Activated CD4-positive, alpha-beta memory T cell treated with anti-CD3 and anti-CD28 coated beads, Interleukin-2, amount 10 ng/mL, durations not matched to agents 7 days and 5 days (primary cell): ENCODE data around the gene AIPL1. TPM values are rescaled to one million over a fixed set of nuclear protein-coding genes. Genes with fewer than 3 reads are reported as not detected.

Experiments
- CTCF ChIA-PET: fragments of 350-600 bp; sonication (Branson Sonifier 250); formaldehyde crosslinking; loops from one replicate; lab custom pipeline; 2021; ENCODE audit warnings: antibody characterized with exemption, inconsistent platforms; lab: Charles Lee
- POLR2A ChIA-PET: fragments of 350-600 bp; sonication (Branson Sonifier 250); formaldehyde crosslinking; loops from one replicate; lab custom pipeline; 2021; ENCODE audit warnings: antibody characterized with exemption; lab: Charles Lee
- DNase-seq: peaks from one replicate; pipeline ENCODE4 v3.0.0-alpha.2; 2020
- H3K27ac Mint-ChIP-seq: one replicate; pipeline ENCODE4 v1.8.0; 2021; ENCODE audit warnings: mild to moderate bottlenecking, mixed read lengths
- H3K27me3 Mint-ChIP-seq: one replicate; pipeline ENCODE4 v1.8.0; 2021; ENCODE audit warnings: mixed read lengths
- H3K36me3 Mint-ChIP-seq: one replicate; pipeline ENCODE4 v1.8.0; 2021; ENCODE audit warnings: low read depth, mixed read lengths
- H3K4me1 Mint-ChIP-seq: one replicate; pipeline ENCODE4 v1.8.0; 2021; ENCODE audit warnings: mixed read lengths
- H3K4me3 Mint-ChIP-seq: one replicate; pipeline ENCODE4 v1.8.0; 2021; ENCODE audit warnings: mild to moderate bottlenecking, mixed read lengths
- H3K9me3 Mint-ChIP-seq: one replicate; pipeline ENCODE4 v1.8.0; 2021; ENCODE audit warnings: mixed read lengths
- total RNA-seq, 2 experiments: library from RNA; stranded (reverse); gene quantifications; one replicate each; pipeline ENCODE4 v1.2.3, GENCODE V29; 2021

The AIPL1 gene
- total RNA-seq, 2 experiments from 2014 or later, result not detected

- CTCF ChIA-PET, result interaction anchor here (0.6 to 3.2 kb wide), 20 partner anchors 11 to 1285 kb away, joined by 3 to 18 read pairs (median 3); partner anchors contain the start of genes C17orf100 and MED31
- H3K36me3 Mint-ChIP-seq, result no peaks in the 10 kb centered on the region
- no peaks in the 10 kb centered on the region for H3K4me1 Mint-ChIP-seq
- POLR2A ChIA-PET, result no interaction called here
- H3K27ac Mint-ChIP-seq, result no peak overlapping the region
- H3K27me3 Mint-ChIP-seq, result no peaks in the 10 kb centered on the region
- H3K9me3 Mint-ChIP-seq, result no peaks in the 10 kb centered on the region
- peak; percentile 69 for DNase-seq
- no peak overlapping the region for H3K4me3 Mint-ChIP-seq
These were observed 38.3 kb upstream of the AIPL1 start for GRCh38 chr17:6473128-6473767.

GRCh38 chr17:6472517-6472916 is 37.6 kb upstream of the AIPL1 start:
- ChIA-PET CTCF (interaction anchor here (0.6 to 3.2 kb wide), 19 partner anchors 10 to 277 kb away, joined by 3 to 18 read pairs (median 3); partner anchors contain the start of genes C17orf100 and MED31), POLR2A (no interaction called here)
- Mint-ChIP-seq H3K36me3 (no peaks in the 10 kb centered on the region), H3K4me1 (no peaks in the 10 kb centered on the region), H3K27ac (no peak overlapping the region), H3K4me3 (no peak overlapping the region), H3K9me3 (no peaks in the 10 kb centered on the region), H3K27me3 (no peaks in the 10 kb centered on the region)
- no peak for DNase-seq

GRCh38 chr17:6471531-6472465 is 36.9 kb upstream of the AIPL1 start:
- DNase-seq, result no peak

GRCh38 chr17:6470751-6471521 is 36.0 kb upstream of the AIPL1 start:
- Mint-ChIP-seq H3K27me3 (peaks cover 6% of the 10 kb centered on the region), H3K36me3 (no peaks in the 10 kb centered on the region), H3K9me3 (no peaks in the 10 kb centered on the region), H3K4me1 (no peaks in the 10 kb centered on the region), H3K27ac (no peak overlapping the region), H3K4me3 (no peak overlapping the region)
- ChIA-PET CTCF (interaction anchor here (0.6 to 3.2 kb wide), 5 partner anchors 13 to 180 kb away, joined by 3 to 14 read pairs (median 4); partner anchors contain the start of genes C17orf100, KIAA0753 and MED31), POLR2A (no interaction called here)
- no peak for DNase-seq

More at GRCh38 chr17:6471531-6472465, 36.9 kb upstream of the AIPL1 start:
- no peak overlapping the region for H3K4me3 Mint-ChIP-seq
- H3K27me3 Mint-ChIP-seq, result no peaks in the 10 kb centered on the region
- ChIA-PET POLR2A (no interaction called here), CTCF (interaction anchor here (1.1 to 3.2 kb wide), 6 partner anchors 11 to 179 kb away, joined by 3 to 14 read pairs (median 4); partner anchors contain the start of genes C17orf100 and MED31)
- no peak overlapping the region for H3K27ac Mint-ChIP-seq
- H3K36me3 Mint-ChIP-seq, result no peaks in the 10 kb centered on the region
- no peaks in the 10 kb centered on the region for H3K9me3 Mint-ChIP-seq
- no peaks in the 10 kb centered on the region for H3K4me1 Mint-ChIP-seq

- H3K4me3 Mint-ChIP-seq, result no peak overlapping the region
- POLR2A ChIA-PET, result no interaction called here
- H3K36me3 Mint-ChIP-seq, result no peaks in the 10 kb centered on the region
- H3K27me3 Mint-ChIP-seq, result peaks cover 8% of the 10 kb centered on the region
- CTCF ChIA-PET, result interaction anchor here (0.6 to 2.1 kb wide), 3 partner anchors 14 to 178 kb away, joined by 3 to 10 read pairs (median 4); partner anchors contain the start of gene KIAA0753
- H3K4me1 Mint-ChIP-seq, result no peaks in the 10 kb centered on the region
- H3K27ac Mint-ChIP-seq, result no peak overlapping the region
- H3K9me3 Mint-ChIP-seq, result no peaks in the 10 kb centered on the region
- no peak for DNase-seq
These were observed 35.3 kb upstream of the AIPL1 start for GRCh38 chr17:6470146-6470718.

GRCh38 chr17:6468051-6468790 is 33.3 kb upstream of the AIPL1 start:
- Mint-ChIP-seq H3K4me1 (no peaks in the 10 kb centered on the region), H3K36me3 (no peaks in the 10 kb centered on the region), H3K27me3 (peaks cover 8% of the 10 kb centered on the region), H3K9me3 (no peaks in the 10 kb centered on the region), H3K27ac (no peak overlapping the region), H3K4me3 (no peak overlapping the region)
- CTCF ChIA-PET, result no interaction called here
- POLR2A ChIA-PET, result no interaction called here
- DNase-seq, result no peak

GRCh38 chr17:6467567-6467966 is 32.6 kb upstream of the AIPL1 start:
- no peaks in the 10 kb centered on the region for H3K9me3 Mint-ChIP-seq
- H3K27ac Mint-ChIP-seq, result no peak overlapping the region
- ChIA-PET POLR2A (no interaction called here), CTCF (no interaction called here)
- peaks cover 8% of the 10 kb centered on the region for H3K27me3 Mint-ChIP-seq
- H3K4me3 Mint-ChIP-seq, result no peak overlapping the region
- DNase-seq, result no peak
- H3K4me1 Mint-ChIP-seq, result no peaks in the 10 kb centered on the region
- H3K36me3 Mint-ChIP-seq, result no peaks in the 10 kb centered on the region

- Mint-ChIP-seq H3K4me1 (peaks cover 17% of the 10 kb centered on the region), H3K27ac (no peak overlapping the region), H3K36me3 (no peaks in the 10 kb centered on the region), H3K4me3 (no peak overlapping the region), H3K9me3 (no peaks in the 10 kb centered on the region), H3K27me3 (peaks cover 8% of the 10 kb centered on the region)
- ChIA-PET CTCF (no interaction called here), POLR2A (no interaction called here)
- no peak for DNase-seq
These were observed 30.5 kb upstream of the AIPL1 start for GRCh38 chr17:6465206-6466003.

- Mint-ChIP-seq H3K27ac (no peak overlapping the region), H3K4me3 (no peak overlapping the region), H3K9me3 (no peaks in the 10 kb centered on the region), H3K4me1 (peaks cover 19% of the 10 kb centered on the region), H3K27me3 (peaks cover 8% of the 10 kb centered on the region), H3K36me3 (no peaks in the 10 kb centered on the region)
- no peak for DNase-seq
- CTCF ChIA-PET, result no interaction called here
- POLR2A ChIA-PET, result no interaction called here
These were observed 29.6 kb upstream of the AIPL1 start for GRCh38 chr17:6464446-6465041.

- H3K27ac Mint-ChIP-seq, result no peak overlapping the region
These were observed 28.9 kb upstream of the AIPL1 start for GRCh38 chr17:6463616-6464445.

More at GRCh38 chr17:6463616-6464445, 28.9 kb upstream of the AIPL1 start:
- H3K9me3 Mint-ChIP-seq, result no peaks in the 10 kb centered on the region
- no peak overlapping the region for H3K4me3 Mint-ChIP-seq
- H3K4me1 Mint-ChIP-seq, result peaks cover 19% of the 10 kb centered on the region
- peaks cover 8% of the 10 kb centered on the region for H3K27me3 Mint-ChIP-seq
- no peak for DNase-seq
- CTCF ChIA-PET, result no interaction called here
- no peaks in the 10 kb centered on the region for H3K36me3 Mint-ChIP-seq
- POLR2A ChIA-PET, result no interaction called here
